A549 treated with ZK216348 at 1 μM for 4 hours (cell line): ENCODE results near the gene SELENON. TPM values are rescaled to one million over a fixed set of nuclear protein-coding genes. Genes with fewer than 3 reads are reported as not detected.

ENCODE experiments used
- total RNA-seq: library from RNA; stranded (reverse); fragments of 200-300 nt; extraction: Qiagen RNA extraction; gene quantifications from 5 replicates; pipeline ENCODE4 v1.2.3, GENCODE V29; 2022; ENCODE audit warnings: low read depth

Gene SELENON
- 50.6 to 71.3 TPM (median 61.3 TPM) in 5 replicates for total RNA-seq

GRCh38 chr1:25799935-25800702, at the start of gene SELENON:
Gene SELENON (plus strand): TSS chr1:25800193. CDS start chr1:25800231, 38 bp downstream.

GRCh38 chr1:25819491-25820246, 19.7 kb downstream of the SELENON start, which contains the start of gene MTFR1L:
Gene MTFR1L (plus strand): TSS chr1:25819954. CDS start chr1:25823105, 3,151 bp downstream.

GRCh38 chr1:25858906-25859789, 59.2 kb downstream of the SELENON start, which contains the start of gene AUNIP:
Gene AUNIP (minus strand): TSS chr1:25859457. CDS start chr1:25859357, 100 bp downstream.

Other genes with a start within 250 kb of the SELENON start
- 0.09 to 0.63 TPM (median 0.34 TPM) in 5 replicates for gene MAN1C1, start 183.4 kb upstream of the SELENON start, total RNA-seq
- gene MTFR1L, start 19.8 kb downstream of the SELENON start, total RNA-seq: 23.0 to 26.4 TPM (median 25.5 TPM) in 5 replicates
- gene AUNIP, start 59.3 kb downstream of the SELENON start, total RNA-seq: 7.1 to 10.4 TPM (median 8.3 TPM) in 5 replicates
- 4.5 to 7.4 TPM (median 6.7 TPM) in 5 replicates for gene PAQR7, start 75.5 kb downstream of the SELENON start, total RNA-seq
- 212 to 300 TPM (median 222 TPM) in 5 replicates for gene STMN1, start 106.2 kb downstream of the SELENON start, total RNA-seq
- 5.5 to 8.8 TPM (median 6.9 TPM) in 5 replicates for gene PAFAH2, start 197.9 kb downstream of the SELENON start, total RNA-seq
- gene EXTL1, start 221.6 kb downstream of the SELENON start, total RNA-seq: 0.05 TPM in 1 of 5 replicates, not detected in the others
- gene SLC30A2, start 245.9 kb downstream of the SELENON start, total RNA-seq: 0.09 to 0.31 TPM (median 0.25 TPM) in 5 replicates